ENCODE results near the gene UBE2V1.

DNA sequence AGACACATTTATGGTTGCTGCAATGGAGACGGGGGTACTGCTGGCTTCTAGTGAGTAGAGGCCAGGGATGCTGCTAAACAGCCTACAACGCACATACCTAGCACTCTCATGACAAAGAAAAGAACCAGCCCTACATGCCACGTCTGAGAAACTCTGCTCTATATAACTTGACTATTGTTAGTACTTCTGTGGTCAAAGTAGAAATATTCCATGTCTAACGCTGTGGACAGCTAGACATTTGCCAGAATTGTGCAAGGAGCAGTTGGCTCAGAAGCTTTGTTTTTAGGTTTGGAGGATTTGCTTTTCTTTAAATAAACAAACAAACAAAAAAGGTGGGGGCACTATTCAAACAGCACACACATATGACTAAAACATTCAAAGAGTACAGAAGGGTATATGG is 20.5 kb downstream of the UBE2V1 start:
- TF ChIP-seq, protein P1, sequence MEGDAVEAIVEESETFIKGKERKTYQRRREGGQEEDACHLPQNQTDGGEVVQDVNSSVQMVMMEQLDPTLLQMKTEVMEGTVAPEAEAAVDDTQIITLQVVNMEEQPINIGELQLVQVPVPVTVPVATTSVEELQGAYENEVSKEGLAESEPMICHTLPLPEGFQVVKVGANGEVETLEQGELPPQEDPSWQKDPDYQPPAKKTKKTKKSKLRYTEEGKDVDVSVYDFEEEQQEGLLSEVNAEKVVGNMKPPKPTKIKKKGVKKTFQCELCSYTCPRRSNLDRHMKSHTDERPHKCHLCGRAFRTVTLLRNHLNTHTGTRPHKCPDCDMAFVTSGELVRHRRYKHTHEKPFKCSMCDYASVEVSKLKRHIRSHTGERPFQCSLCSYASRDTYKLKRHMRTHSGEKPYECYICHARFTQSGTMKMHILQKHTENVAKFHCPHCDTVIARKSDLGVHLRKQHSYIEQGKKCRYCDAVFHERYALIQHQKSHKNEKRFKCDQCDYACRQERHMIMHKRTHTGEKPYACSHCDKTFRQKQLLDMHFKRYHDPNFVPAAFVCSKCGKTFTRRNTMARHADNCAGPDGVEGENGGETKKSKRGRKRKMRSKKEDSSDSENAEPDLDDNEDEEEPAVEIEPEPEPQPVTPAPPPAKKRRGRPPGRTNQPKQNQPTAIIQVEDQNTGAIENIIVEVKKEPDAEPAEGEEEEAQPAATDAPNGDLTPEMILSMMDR (conservative IDR thresholded peaks at IDR 0.05; ENCODE audit: low read depth, low read length): no peak
- TF ChIP-seq EZH2phosphoT487 (IDR thresholded peaks at IDR 0.05; ENCODE audit: borderline replicate concordance, low read length): no peak
